Stomach (tissue), 9 donors: Measurements from ENCODE around the gene CHCHD6. TPM values are rescaled to one million over a fixed set of nuclear protein-coding genes. Genes with fewer than 3 reads are reported as not detected.

ENCODE experiments used
- DNase-seq, 2 donors: peaks; one replicate each; pipeline versions ENCODE4 v3.0.0 to v3.0.0-alpha.2; 2013 to 2019
- H3K27ac ChIP-seq, 5 donors: fragments of 200-600 bp in 4 of 5; sonication (generic) in 4 of 5; one replicate each; pipeline ENCODE4 v1.5.1; 2013 to 2019; ENCODE audit warnings: mild to moderate bottlenecking in 1 of 5, moderate library complexity in 1 of 5
- H3K27me3 ChIP-seq, 3 donors: fragments of 200-600 bp; sonication (generic); one replicate each; pipeline ENCODE4 v1.5.1; 2017 to 2019; ENCODE audit warnings: mixed run types in 1 of 3
- H3K36me3 ChIP-seq, 4 donors: fragments of 200-600 bp; sonication (generic); 1 replicate in 3 of 4; 2 replicates in 1 of 4; pipeline ENCODE4 v1.5.1; 2016 to 2019
- H3K4me1 ChIP-seq, 4 donors: fragments of 200-600 bp; sonication (generic); one replicate each; pipeline ENCODE4 v1.5.1; 2016 to 2019
- H3K4me3 ChIP-seq, 4 donors: fragments of 200-600 bp; sonication (generic) in 3 of 4; one replicate each; pipeline ENCODE4 v1.5.1; 2016 to 2019; ENCODE audit warnings: mild to moderate bottlenecking in 1 of 4
- H3K9me3 ChIP-seq, 4 donors: fragments of 200-600 bp; sonication (generic); one replicate each; pipeline ENCODE4 v1.5.1; 2016 to 2019
- CTCF ChIP-seq, 7 experiments: fragments of 450-650 bp in 4 of 7; fragments of 200-600 bp in 3 of 7; sonication (generic) in 3 of 7; IDR thresholded peaks; one replicate each; pipeline ENCODE4 v1.5.1; 2016 to 2019; ENCODE audit warnings: antibody characterized with exemption in 7 of 7, control low read depth in 2 of 7, mild to moderate bottlenecking in 1 of 7
- EP300 ChIP-seq: sonication (generic); formaldehyde crosslinking; IDR thresholded peaks from one replicate; pipeline ENCODE4 v1.6.1; 2017; ENCODE audit warnings: antibody characterized with exemption
- POLR2A ChIP-seq, 4 donors: fragments of 450-650 bp; IDR thresholded peaks; one replicate each; pipeline ENCODE4 v1.6.1; 2016; ENCODE audit warnings: antibody characterized with exemption in 4 of 4, control low read depth in 2 of 4, mild to moderate bottlenecking in 1 of 4, moderate library complexity in 1 of 4
- POLR2AphosphoS5 ChIP-seq, 3 donors: sonication (generic); formaldehyde crosslinking; IDR thresholded peaks; one replicate each; pipeline ENCODE4 v1.6.1; 2016; ENCODE audit warnings: antibody characterized with exemption in 3 of 3
- WGBS, 5 donors: extraction: QIAGEN DNeasy Blood & Tissue Kit in 3 of 5; methylation state at CpG; one replicate each; pipeline versions ENCODE4 v1.1.5 to v1.1.7; 2013 to 2018; 5-methylcytosine and 5-hydroxymethylcytosine counted together
- intact Hi-C: fragments of 100-400 bp; cut with DNase I; formaldehyde crosslinking; loops from one replicate; pipeline ENCODE4 v1.15.1; 2023; ENCODE audit warnings: low total_unique reads
- polyA plus RNA-seq, 3 donors: library from polyadenylated mRNA; stranded (reverse); fragments of 200-250 nt; gene quantifications; one replicate each; pipeline ENCODE4 v1.2.3, GENCODE V29; 2013
- total RNA-seq, 5 donors: library from RNA; depleted of rRNA; stranded (reverse); fragments of >200 nt; gene quantifications; one replicate each; pipeline versions ENCODE4 v1.1.0 to v1.2.3, GENCODE V29; 2014 to 2016
- donor health status: healthy with polysubstance abuse.
- donor health status: Bipolar disorder and iron deficiency.
- donor health status: healthy.

Gene CHCHD6
- total and polyA plus RNA-seq, 8 donors: 4.0 to 40.8 (median 11.9) TPM; not detected in 1

- H3K27me3 ChIP-seq: peaks cover 0 to 14% (median 0%) of the 10 kb centered on the region in 3 donors
- TF ChIP-seq EP300: no peak
- TF ChIP-seq POLR2A (IDR thresholded peaks at IDR 0.05): no peak
- no peak for TF ChIP-seq POLR2AphosphoS5 (IDR thresholded peaks at IDR 0.05)
- TF ChIP-seq CTCF (IDR thresholded peaks at IDR 0.05): no peak
- no peaks in the 10 kb centered on the region for H3K36me3 ChIP-seq
- no peaks in the 10 kb centered on the region for H3K4me1 ChIP-seq
- DNase-seq: no peak
- H3K9me3 ChIP-seq: no peaks in the 10 kb centered on the region
- intact Hi-C loops: no loop called here
- no peak overlapping the region for H3K27ac ChIP-seq
- no peak overlapping the region for H3K4me3 ChIP-seq
- 73 to 87% (median 81%) methylated on average over 10 of the region's 10 CpGs for WGBS, 5 donors
These were observed 263.3 kb downstream of the CHCHD6 start for GRCh38 chr3:126967386-126967785.

- Histone ChIP-seq H3K27ac (no peak overlapping the region), H3K27me3 (peaks cover 0 to 21% (median 0%) of the 10 kb centered on the region in 3 donors), H3K4me1 (no peaks in the 10 kb centered on the region), H3K4me3 (no peak overlapping the region), H3K36me3 (no peaks in the 10 kb centered on the region), H3K9me3 (peaks cover 0 to under 1% (median 0%) of the 10 kb centered on the region in 4 donors)
- no peak for DNase-seq
- intact Hi-C loops: no loop called here
- WGBS, 5 donors: 78 to 80% (median 80%) methylated on average over 20 of the region's 20 CpGs
- TF ChIP-seq CTCF (IDR thresholded peaks at IDR 0.05) (no peak), POLR2AphosphoS5 (IDR thresholded peaks at IDR 0.05) (no peak), EP300 (no peak), POLR2A (IDR thresholded peaks at IDR 0.05) (no peak)
These were observed 264.7 kb downstream of the CHCHD6 start for GRCh38 chr3:126968391-126969390.

DNA sequence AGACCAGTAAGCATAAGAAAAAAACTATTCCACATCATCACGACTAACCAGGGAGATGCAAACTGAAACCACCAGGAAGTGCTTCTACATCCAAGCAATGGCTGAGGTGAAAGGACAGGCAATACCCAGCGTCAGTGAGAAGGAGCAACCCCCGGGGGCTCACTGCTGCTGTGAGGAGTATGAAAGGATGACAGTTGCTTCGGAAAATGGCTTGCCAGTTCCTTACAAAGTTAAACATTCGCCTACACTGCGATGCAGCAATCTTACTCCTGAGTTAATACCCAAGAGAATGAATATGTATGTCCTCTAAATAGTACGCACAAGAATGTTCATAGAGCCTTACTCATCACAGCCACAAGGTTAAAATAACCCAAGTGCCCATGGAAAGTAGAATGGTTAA is 265.5 kb downstream of the CHCHD6 start:
- no peaks in the 10 kb centered on the region for H3K4me1 ChIP-seq
- 55 to 65% (median 62%) methylated on average over 7 of the region's 7 CpGs for WGBS, 5 donors
- no peak overlapping the region for H3K27ac ChIP-seq
- H3K36me3 ChIP-seq: no peaks in the 10 kb centered on the region
- TF ChIP-seq EP300: no peak
- TF ChIP-seq POLR2AphosphoS5 (IDR thresholded peaks at IDR 0.05): no peak
- no peak for TF ChIP-seq CTCF (IDR thresholded peaks at IDR 0.05)
- TF ChIP-seq POLR2A (IDR thresholded peaks at IDR 0.05): no peak
- H3K9me3 ChIP-seq: peaks cover 5 to 9% (median 7%) of the 10 kb centered on the region in 4 donors
- intact Hi-C loops: no loop called here
- DNase-seq: no peak
- H3K4me3 ChIP-seq: no peak overlapping the region
- peaks cover 0 to 21% (median 0%) of the 10 kb centered on the region in 3 donors for H3K27me3 ChIP-seq

- Histone ChIP-seq H3K4me1 (no peaks in the 10 kb centered on the region), H3K36me3 (no peaks in the 10 kb centered on the region), H3K9me3 (peaks cover 9 to 14% (median 11%) of the 10 kb centered on the region in 4 donors), H3K27me3 (peaks cover 0 to 21% (median 0%) of the 10 kb centered on the region in 3 donors), H3K4me3 (no peak overlapping the region), H3K27ac (no peak overlapping the region)
- intact Hi-C loops: no loop called here
- WGBS, 5 donors: 50 to 79% (median 75%) methylated on average over 4 to 5 of the region's 5 CpGs
- TF ChIP-seq CTCF (IDR thresholded peaks at IDR 0.05) (no peak), EP300 (no peak)
- no peak for DNase-seq
These were observed 266.1 kb downstream of the CHCHD6 start for GRCh38 chr3:126970101-126970500.
